Cardiac muscle cell (in vitro differentiated cells and primary cell): ENCODE measurements around the gene DYNLL2. TPM values are rescaled to one million over a fixed set of nuclear protein-coding genes. Genes with fewer than 3 reads are reported as not detected.

Experiments used
- DNase-seq, 2 donors: peaks; one replicate each; pipeline versions ENCODE4 v3.0.0 to v3.0.0-alpha.2; 2010 to 2017; ENCODE audit warnings: low read depth in 1 of 2, low spot score in 1 of 2
- H3K27ac ChIP-seq: fragments of 200-600 bp; sonication (generic); 2 replicates; pipeline ENCODE4 v1.5.1; 2016
- H3K27me3 ChIP-seq: fragments of 200-600 bp; sonication (generic); 2 replicates; pipeline ENCODE4 v1.6.0; 2016; ENCODE audit warnings: control low read depth
- H3K36me3 ChIP-seq: fragments of 200-600 bp; sonication (generic); 2 replicates; pipeline ENCODE4 v1.5.1; 2016; ENCODE audit warnings: control low read depth
- H3K4me1 ChIP-seq: fragments of 200-600 bp; sonication (generic); 2 replicates; pipeline ENCODE4 v1.8.1; 2017; ENCODE audit warnings: low read depth, mild to moderate bottlenecking, mixed run types
- H3K4me3 ChIP-seq: fragments of 200-600 bp; sonication (generic); 2 replicates; pipeline ENCODE4 v1.5.1; 2016; ENCODE audit warnings: mild to moderate bottlenecking
- H3K9me3 ChIP-seq: fragments of 200-600 bp; sonication (generic); 2 replicates; pipeline ENCODE4 v1.5.1; 2017; ENCODE audit warnings: low read depth, mild to moderate bottlenecking, control low read depth
- polyA plus RNA-seq: library from polyadenylated mRNA; unstranded; fragments of >200 nt; fragmentation: Nextera tagmentation; extraction: Ambion mirVana; gene quantifications from 2 replicates; pipeline ENCODE4 v1.2.1, GENCODE V29; 2016
- total RNA-seq: library from RNA; depleted of rRNA; stranded (reverse); fragments of >200 nt; gene quantifications from 2 replicates; pipeline ENCODE4 v1.2.3, GENCODE V29; 2016
- TF ChIP-seq, protein P1 (sequence below): IDR thresholded peaks from 2 replicates; pipeline ENCODE4 v1.5.1; 2012; ENCODE audit warnings: low read depth, mild to moderate bottlenecking, low read length

DYNLL2 gene
- total and polyA plus RNA-seq, 2 experiments from 2014 or later = 0.79 to 14.2 TPM

DNA sequence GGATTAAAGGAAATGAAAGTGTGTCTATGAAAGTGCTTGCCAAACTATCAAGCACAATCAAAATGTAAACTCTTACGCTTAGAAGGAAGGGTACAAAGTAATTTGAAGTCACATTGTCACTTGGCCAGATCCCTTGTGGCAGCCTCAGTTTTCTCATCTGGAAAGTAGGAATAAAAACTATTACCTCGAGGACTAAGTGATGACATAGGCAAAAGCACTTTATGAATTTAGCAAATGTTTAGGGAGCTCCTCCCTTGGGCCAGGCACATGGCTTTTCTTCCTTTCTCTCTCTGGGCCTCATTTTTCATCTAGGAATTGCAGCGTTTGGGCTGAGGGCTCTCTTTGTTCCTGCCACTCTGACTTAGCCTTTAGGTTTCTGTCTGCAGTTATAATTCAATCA lies 28.5 kb downstream of the DYNLL2 start:
- no peak overlapping the region for H3K27ac ChIP-seq
- no peaks in the 10 kb centered on the region for H3K9me3 ChIP-seq
- no peaks in the 10 kb centered on the region for H3K36me3 ChIP-seq
- H3K4me3 ChIP-seq = no peak overlapping the region
- TF ChIP-seq, protein P1, sequence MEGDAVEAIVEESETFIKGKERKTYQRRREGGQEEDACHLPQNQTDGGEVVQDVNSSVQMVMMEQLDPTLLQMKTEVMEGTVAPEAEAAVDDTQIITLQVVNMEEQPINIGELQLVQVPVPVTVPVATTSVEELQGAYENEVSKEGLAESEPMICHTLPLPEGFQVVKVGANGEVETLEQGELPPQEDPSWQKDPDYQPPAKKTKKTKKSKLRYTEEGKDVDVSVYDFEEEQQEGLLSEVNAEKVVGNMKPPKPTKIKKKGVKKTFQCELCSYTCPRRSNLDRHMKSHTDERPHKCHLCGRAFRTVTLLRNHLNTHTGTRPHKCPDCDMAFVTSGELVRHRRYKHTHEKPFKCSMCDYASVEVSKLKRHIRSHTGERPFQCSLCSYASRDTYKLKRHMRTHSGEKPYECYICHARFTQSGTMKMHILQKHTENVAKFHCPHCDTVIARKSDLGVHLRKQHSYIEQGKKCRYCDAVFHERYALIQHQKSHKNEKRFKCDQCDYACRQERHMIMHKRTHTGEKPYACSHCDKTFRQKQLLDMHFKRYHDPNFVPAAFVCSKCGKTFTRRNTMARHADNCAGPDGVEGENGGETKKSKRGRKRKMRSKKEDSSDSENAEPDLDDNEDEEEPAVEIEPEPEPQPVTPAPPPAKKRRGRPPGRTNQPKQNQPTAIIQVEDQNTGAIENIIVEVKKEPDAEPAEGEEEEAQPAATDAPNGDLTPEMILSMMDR = no peak
- no peak for DNase-seq
- H3K27me3 ChIP-seq = peaks cover 34% of the 10 kb centered on the region
- H3K4me1 ChIP-seq = no peaks in the 10 kb centered on the region

DNA sequence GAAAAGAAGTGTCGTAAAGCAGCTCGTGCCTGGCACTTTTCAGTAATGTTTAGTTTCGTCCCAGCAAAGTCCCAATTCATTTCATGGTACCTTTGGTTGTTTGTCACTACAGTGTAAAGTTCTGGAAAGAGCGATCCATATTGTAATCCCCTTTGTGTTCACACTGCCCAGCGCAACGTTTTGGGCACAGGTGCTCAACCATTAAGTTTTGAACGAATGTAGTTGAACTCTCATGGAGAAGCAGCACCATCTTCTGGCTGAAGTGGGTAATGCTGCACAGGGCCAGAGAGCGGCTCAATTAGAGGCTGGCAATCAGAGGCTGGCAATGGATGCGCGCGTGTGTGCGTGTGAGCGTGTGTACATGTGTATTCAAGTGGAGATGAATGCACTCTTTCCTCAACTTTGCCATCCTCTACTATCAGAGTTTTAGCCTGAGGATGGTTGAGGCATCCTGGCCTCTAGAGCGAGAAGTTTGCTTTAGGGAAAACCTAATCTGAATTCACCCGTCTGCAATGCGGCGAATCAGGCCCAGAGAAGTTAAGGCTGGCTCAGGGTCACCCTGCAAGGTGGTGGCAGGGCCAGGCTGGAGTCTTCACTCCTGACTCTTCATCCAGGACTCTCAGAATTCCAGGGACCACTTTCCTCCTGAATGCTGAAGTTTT lies 29.9 kb downstream of the DYNLL2 start:
- H3K27ac ChIP-seq = no peak overlapping the region
- no peaks in the 10 kb centered on the region for H3K36me3 ChIP-seq
- peaks cover 34% of the 10 kb centered on the region for H3K27me3 ChIP-seq
- H3K4me1 ChIP-seq = no peaks in the 10 kb centered on the region
- no peak overlapping the region for H3K4me3 ChIP-seq
- DNase-seq = peak; percentile 74 to 81
- TF ChIP-seq, protein P1 = peak; percentile 96
- no peaks in the 10 kb centered on the region for H3K9me3 ChIP-seq

DNA sequence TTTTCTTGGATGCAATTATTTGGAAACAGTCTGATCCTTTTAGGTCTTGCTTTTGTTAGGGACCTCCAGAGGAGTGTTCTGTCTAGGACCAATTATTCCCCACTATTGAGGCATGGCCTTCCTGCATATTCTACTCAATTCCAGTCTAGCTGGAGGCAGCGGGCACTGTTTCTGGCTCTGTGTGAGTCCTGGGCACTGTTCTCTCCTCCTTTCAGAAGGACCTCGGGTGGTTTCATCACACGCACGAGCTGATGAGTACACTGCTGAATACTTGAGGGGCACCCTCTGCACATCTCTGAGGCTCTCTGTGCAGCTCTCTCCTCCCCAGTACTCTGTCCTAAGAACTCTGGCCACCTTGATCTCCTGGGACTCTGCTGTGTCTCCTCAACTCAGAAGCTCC lies 30.7 kb downstream of the DYNLL2 start:
- no peaks in the 10 kb centered on the region for H3K9me3 ChIP-seq
- no peaks in the 10 kb centered on the region for H3K36me3 ChIP-seq
- no peak overlapping the region for H3K4me3 ChIP-seq
- H3K27ac ChIP-seq = no peak overlapping the region
- peaks cover 34% of the 10 kb centered on the region for H3K27me3 ChIP-seq
- no peaks in the 10 kb centered on the region for H3K4me1 ChIP-seq
- TF ChIP-seq, protein P1 = no peak
- no peak for DNase-seq

DNA sequence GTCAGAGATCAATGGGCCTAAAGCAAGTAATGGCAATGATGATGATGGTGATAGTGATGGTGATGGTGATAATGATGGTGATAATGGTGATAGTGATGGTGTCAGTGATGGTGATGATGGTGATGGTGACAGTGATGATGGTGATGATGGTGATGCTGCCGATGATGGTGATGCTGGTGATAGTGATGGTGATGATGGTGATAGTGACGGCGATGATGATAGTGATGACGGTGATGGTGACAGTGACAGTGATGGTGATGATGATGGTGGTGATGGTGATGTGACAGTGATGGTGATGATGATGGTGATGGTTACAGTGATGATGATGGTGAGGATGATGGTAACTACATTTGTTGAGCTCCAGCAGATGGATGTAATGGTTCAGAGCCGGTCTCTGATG lies 34.2 kb downstream of the DYNLL2 start:
- TF ChIP-seq, protein P1 = no peak
- no peaks in the 10 kb centered on the region for H3K4me1 ChIP-seq
- DNase-seq = no peak
- H3K27ac ChIP-seq = no peak overlapping the region
- H3K9me3 ChIP-seq = no peaks in the 10 kb centered on the region
- peaks cover 34% of the 10 kb centered on the region for H3K27me3 ChIP-seq
- no peaks in the 10 kb centered on the region for H3K36me3 ChIP-seq
- H3K4me3 ChIP-seq = no peak overlapping the region

DNA sequence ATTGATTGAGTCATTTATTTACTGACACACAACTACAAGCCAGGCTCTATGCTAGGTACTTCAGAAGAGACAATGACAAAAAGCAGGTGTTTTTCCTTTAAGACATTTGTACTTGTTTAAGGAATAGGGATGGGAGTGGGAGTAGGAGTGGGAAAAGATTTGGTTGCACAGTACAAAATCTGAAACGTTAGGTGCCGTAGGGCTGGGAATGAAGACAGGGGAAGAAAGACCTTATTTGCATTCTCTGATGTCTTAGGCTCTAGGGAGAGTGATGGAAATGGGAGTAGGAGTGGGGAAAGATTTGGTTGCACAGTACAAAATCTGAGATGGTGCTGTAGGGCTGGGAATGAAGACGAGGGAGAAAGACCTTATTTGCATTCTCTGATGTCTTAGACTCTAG lies 36.3 kb downstream of the DYNLL2 start:
- Histone ChIP-seq H3K27me3 (peaks cover 20% of the 10 kb centered on the region), H3K27ac (no peak overlapping the region), H3K9me3 (no peaks in the 10 kb centered on the region), H3K36me3 (no peaks in the 10 kb centered on the region), H3K4me3 (no peak overlapping the region), H3K4me1 (no peaks in the 10 kb centered on the region)
- TF ChIP-seq, protein P1 = no peak
- no peak for DNase-seq
